DND-41 (cell line): ENCODE results near the gene ATAD3A.
"Not testable (repeated sequence)": the region's sequence is repeated elsewhere in the genome, so short reads cannot be mapped to it uniquely, and the experiment has no call there.

Experiments
- ATAC-seq: fragments of 200-7000 bp; cut with Tn5 transposase; 3 replicates; pipeline ENCODE4 v1.9.1; 2021; ENCODE audit warnings: low read depth; ENCODE audit not compliant: insufficient read depth
- DNase-seq: peaks from one replicate; pipeline ENCODE4 v3.0.0-alpha.2; 2020
- H2AFZ ChIP-seq: 2 replicates; pipeline ENCODE4 v1.6.0; 2012; ENCODE audit warnings: low read depth, low read length
- H3K27ac ChIP-seq: 2 replicates; pipeline ENCODE4 v1.5.1; 2012; ENCODE audit warnings: low read length, inconsistent platforms
- H3K27me3 ChIP-seq: fragments of 200-600 bp; sonication (generic); 2 replicates; pipeline ENCODE4 v1.6.0; 2012; ENCODE audit warnings: low read length, mild to moderate bottlenecking, inconsistent platforms; ENCODE audit not compliant: insufficient read depth, poor library complexity
- H3K36me3 ChIP-seq: 2 replicates; pipeline ENCODE4 v1.5.1; 2012; ENCODE audit warnings: low read length, inconsistent platforms; ENCODE audit not compliant: insufficient read depth
- H3K4me1 ChIP-seq: 2 replicates; pipeline ENCODE4 v1.5.1; 2012; ENCODE audit warnings: mild to moderate bottlenecking, low read length; ENCODE audit not compliant: insufficient read depth
- H3K4me2 ChIP-seq: 2 replicates; pipeline ENCODE4 v1.6.0; 2012; ENCODE audit warnings: mild to moderate bottlenecking, moderate library complexity, low read length, inconsistent platforms; ENCODE audit not compliant: insufficient read depth
- H3K4me3 ChIP-seq, 2 experiments: fragments of 200-600 bp in 1 of 2; shearing (Covaris generic) in 1 of 2; 2 replicates each; pipeline ENCODE4 v1.5.1; 2012 to 2016; ENCODE audit warnings: inconsistent platforms in 2 of 2, low read length in 2 of 2, mild to moderate bottlenecking in 2 of 2, low read depth in 1 of 2, moderate library complexity in 1 of 2
- H3K79me2 ChIP-seq: 2 replicates; pipeline ENCODE4 v1.6.0; 2012; ENCODE audit warnings: low read length, inconsistent platforms; ENCODE audit not compliant: insufficient read depth
- H3K9ac ChIP-seq: 2 replicates; pipeline ENCODE4 v1.6.0; 2012; ENCODE audit warnings: low read depth, mild to moderate bottlenecking, inconsistent platforms, low read length, moderate library complexity
- H3K9me3 ChIP-seq: 2 replicates; pipeline ENCODE4 v1.5.1; 2012; ENCODE audit warnings: low read length, moderate library complexity, mild to moderate bottlenecking, inconsistent platforms; ENCODE audit not compliant: insufficient read depth, severe bottlenecking
- H4K20me1 ChIP-seq: 2 replicates; pipeline ENCODE4 v1.6.0; 2012; ENCODE audit warnings: low read length; ENCODE audit not compliant: insufficient read depth
- EZH2 ChIP-seq: IDR thresholded peaks from 3 replicates; pipeline ENCODE4 v1.6.1; 2012; ENCODE audit warnings: borderline replicate concordance, low read depth, mild to moderate bottlenecking, moderate library complexity, low read length, inconsistent platforms; ENCODE audit not compliant: severe bottlenecking
- TF ChIP-seq, protein P1 (sequence below): IDR thresholded peaks from 2 replicates; pipeline ENCODE4 v1.5.1; 2012; ENCODE audit warnings: borderline replicate concordance, low read length, moderate library complexity, mild to moderate bottlenecking; ENCODE audit not compliant: poor library complexity, severe bottlenecking; ENCODE audit errors: extremely low read depth

The ATAD3A gene

DNA sequence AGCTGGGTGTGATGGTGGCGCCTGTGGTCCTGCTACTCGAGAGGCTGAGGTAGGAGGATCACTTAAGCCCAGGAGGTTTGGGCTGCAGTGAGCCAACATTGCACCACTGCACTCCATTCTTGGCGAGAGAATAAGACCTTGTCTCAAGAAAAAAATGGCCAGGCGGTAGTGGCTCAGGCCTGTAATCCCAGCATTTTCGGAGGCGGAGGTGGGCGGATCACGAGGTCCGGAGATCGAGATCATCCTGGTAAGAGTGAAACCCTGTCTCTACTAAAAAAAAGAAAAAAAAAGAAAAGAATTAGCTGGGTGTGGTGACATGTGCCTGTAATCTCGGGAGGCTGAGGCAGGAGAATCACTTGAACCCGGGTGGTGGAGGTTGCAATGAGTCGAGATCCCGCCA lies 29.1 kb upstream of the ATAD3A start:
- Histone ChIP-seq H3K9me3 (no peaks in the 10 kb centered on the region), H3K79me2 (no peaks in the 10 kb centered on the region), H3K36me3 (peaks cover 69% of the 10 kb centered on the region), H4K20me1 (peaks cover 3% of the 10 kb centered on the region; the same call in 1 of the 2 replicates), H2AFZ (no peak overlapping the region), H3K4me1 (no peaks in the 10 kb centered on the region), H3K4me2 (no peak overlapping the region), H3K4me3 (no peak overlapping the region), H3K27me3 (no peaks in the 10 kb centered on the region), H3K9ac (no peak overlapping the region), H3K27ac (no peak overlapping the region)
- TF ChIP-seq EZH2, result no peak
- TF ChIP-seq, protein P1, sequence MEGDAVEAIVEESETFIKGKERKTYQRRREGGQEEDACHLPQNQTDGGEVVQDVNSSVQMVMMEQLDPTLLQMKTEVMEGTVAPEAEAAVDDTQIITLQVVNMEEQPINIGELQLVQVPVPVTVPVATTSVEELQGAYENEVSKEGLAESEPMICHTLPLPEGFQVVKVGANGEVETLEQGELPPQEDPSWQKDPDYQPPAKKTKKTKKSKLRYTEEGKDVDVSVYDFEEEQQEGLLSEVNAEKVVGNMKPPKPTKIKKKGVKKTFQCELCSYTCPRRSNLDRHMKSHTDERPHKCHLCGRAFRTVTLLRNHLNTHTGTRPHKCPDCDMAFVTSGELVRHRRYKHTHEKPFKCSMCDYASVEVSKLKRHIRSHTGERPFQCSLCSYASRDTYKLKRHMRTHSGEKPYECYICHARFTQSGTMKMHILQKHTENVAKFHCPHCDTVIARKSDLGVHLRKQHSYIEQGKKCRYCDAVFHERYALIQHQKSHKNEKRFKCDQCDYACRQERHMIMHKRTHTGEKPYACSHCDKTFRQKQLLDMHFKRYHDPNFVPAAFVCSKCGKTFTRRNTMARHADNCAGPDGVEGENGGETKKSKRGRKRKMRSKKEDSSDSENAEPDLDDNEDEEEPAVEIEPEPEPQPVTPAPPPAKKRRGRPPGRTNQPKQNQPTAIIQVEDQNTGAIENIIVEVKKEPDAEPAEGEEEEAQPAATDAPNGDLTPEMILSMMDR, result no peak
- no peak for ATAC-seq
- no peak for DNase-seq

DNA sequence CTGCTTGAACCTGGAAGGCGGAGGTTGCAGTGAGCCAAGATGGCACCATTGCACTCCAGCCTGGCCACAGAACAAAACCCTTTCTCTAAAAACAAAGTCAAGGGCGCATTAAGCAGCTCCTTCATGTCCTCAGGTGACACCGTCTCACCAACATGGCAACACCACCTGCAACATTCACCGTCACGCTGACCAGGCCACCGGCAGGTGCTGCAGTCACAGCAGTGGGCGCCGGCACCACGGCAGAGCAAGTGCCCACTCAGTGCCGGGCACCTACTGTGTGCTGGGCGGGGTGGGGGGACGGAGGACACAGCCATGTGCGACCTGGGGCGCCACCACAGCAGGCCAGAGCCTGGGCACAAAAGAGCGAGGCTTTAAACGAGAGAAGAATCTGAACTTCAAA lies 28.2 kb upstream of the ATAD3A start:
- no peak overlapping the region for H3K27ac ChIP-seq
- H3K4me3 ChIP-seq, result no peak overlapping the region
- H3K9ac ChIP-seq, result no peak overlapping the region
- ATAC-seq, result no peak
- no peak overlapping the region for H2AFZ ChIP-seq
- H3K4me1 ChIP-seq, result no peaks in the 10 kb centered on the region
- no peaks in the 10 kb centered on the region for H3K79me2 ChIP-seq
- TF ChIP-seq, protein P1, result no peak
- TF ChIP-seq EZH2, result no peak
- H4K20me1 ChIP-seq, result no peaks in the 10 kb centered on the region; the same call in 1 of the 2 replicates
- DNase-seq, result no peak
- no peak overlapping the region for H3K4me2 ChIP-seq
- H3K27me3 ChIP-seq, result no peaks in the 10 kb centered on the region
- no peaks in the 10 kb centered on the region for H3K9me3 ChIP-seq
- H3K36me3 ChIP-seq, result peaks cover 71% of the 10 kb centered on the region

DNA sequence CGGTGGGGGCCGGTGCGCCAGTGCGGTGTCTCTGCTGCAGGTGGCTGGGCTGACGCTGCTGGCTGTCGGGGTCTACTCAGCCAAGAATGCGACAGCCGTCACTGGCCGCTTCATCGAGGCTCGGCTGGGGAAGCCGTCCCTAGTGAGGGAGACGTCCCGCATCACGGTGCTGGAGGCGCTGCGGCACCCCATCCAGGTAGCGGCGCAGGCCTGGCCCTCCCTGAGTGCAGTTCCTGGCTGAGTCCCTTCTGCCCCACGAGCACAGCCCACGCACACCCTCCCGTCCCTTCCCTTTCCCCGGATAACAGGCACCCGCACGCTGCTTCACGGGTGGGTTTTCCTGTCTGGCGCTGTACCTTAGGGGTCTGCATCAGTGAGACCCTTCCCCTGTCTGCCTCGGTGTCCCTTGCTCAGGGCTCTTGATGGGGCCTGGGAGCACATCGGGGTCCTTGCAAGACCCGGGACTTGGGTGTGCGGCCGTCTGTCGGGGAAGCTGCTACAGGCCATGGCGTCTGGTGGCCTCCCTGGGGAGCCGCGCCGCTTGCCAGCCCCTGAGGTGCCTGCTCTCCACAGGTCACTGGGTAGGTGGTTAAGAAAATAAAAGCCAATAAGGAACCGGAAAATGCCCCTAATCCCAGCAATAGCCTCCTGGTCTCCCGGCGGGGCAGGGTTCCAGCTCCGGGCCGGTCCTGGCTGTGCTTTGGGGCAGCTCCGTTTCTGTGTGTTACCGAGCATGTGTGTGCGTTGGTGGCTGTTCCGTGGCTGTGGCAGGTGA lies 26.8 kb upstream of the ATAD3A start:
- not testable (repeated sequence) for H2AFZ ChIP-seq, H4K20me1 ChIP-seq, H3K4me1 ChIP-seq, H3K27ac ChIP-seq, H3K79me2 ChIP-seq, ATAC-seq, DNase-seq, H3K4me3 ChIP-seq, H3K4me2 ChIP-seq, H3K9me3 ChIP-seq, H3K27me3 ChIP-seq, H3K9ac ChIP-seq
- H3K36me3 ChIP-seq, result peaks cover 75% of the 10 kb centered on the region

DNA sequence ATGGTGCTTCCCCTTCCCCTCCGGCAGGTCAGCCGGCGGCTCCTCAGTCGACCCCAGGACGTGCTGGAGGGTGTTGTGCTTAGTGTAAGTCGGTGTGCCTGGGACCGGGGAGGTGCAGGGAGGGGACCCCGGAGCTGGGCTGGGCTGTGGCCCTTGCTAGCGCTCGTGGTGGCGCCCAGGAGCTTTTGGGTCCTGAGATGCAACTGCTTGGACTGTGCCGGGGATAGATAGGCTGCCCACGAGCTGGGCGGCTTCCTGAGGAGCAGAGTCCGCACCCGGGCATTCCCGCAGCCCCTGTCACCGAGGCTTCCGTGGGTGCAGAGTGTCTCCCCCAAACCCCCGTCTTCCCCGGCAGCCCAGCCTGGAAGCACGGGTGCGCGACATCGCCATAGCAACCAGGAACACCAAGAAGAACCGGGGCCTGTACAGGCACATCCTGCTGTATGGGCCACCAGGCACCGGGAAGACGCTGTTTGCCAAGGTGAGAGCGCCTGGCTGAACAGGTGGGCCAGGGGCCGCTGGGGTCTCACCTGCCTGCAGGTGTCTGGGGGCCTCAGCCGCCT lies 26.1 kb upstream of the ATAD3A start:
- not testable (repeated sequence) for H3K27me3 ChIP-seq, H3K9me3 ChIP-seq, DNase-seq, H4K20me1 ChIP-seq, H3K4me1 ChIP-seq, H2AFZ ChIP-seq, H3K4me2 ChIP-seq, H3K27ac ChIP-seq, H3K79me2 ChIP-seq, H3K9ac ChIP-seq, H3K4me3 ChIP-seq
- ATAC-seq, result 0 out of 3 replicates have a peak, but pooled peaks have one; percentile 14
- peaks cover 78% of the 10 kb centered on the region for H3K36me3 ChIP-seq
